Brain microvascular endothelial cell (primary cell): ENCODE data around the gene DGKG.

Source experiments
- DNase-seq: peaks from one replicate; pipeline ENCODE4 v3.0.0-alpha.2; 2020
- H3K27ac ChIP-seq: fragments of 250-450 bp; sonication (Bioruptor Pico); 2 replicates; pipeline ENCODE4 v1.5.1; 2020; ENCODE audit warnings: mild to moderate bottlenecking, moderate library complexity
- H3K27me3 ChIP-seq: fragments of 250-450 bp; sonication (Bioruptor Pico); replicated peaks from 2 replicates; pipeline ENCODE4 v1.5.1; 2020; ENCODE audit warnings: mild to moderate bottlenecking
- H3K36me3 ChIP-seq: fragments of 250-450 bp; sonication (Bioruptor Pico); replicated peaks from 2 replicates; pipeline ENCODE4 v1.5.1; 2020; ENCODE audit warnings: mild to moderate bottlenecking
- H3K4me3 ChIP-seq: 2 replicates; pipeline ENCODE4 v1.5.1; 2011; ENCODE audit warnings: low read depth, mild to moderate bottlenecking, control low read depth, low read length, moderate library complexity
- in situ Hi-C: cut with HindIII; loops from 2 replicates; pipeline ENCODE4 v1.10.0; 2017; ENCODE audit warnings: low sequenced_read_pairs, low pct_ligation_motif_present
- TF ChIP-seq, protein P1 (sequence below): IDR thresholded peaks from 2 replicates; pipeline ENCODE4 v1.5.1; 2011; ENCODE audit warnings: low read depth, mild to moderate bottlenecking, moderate library complexity, low read length, control low read depth, inconsistent platforms; ENCODE audit errors: missing control alignments

The DGKG gene

DNA sequence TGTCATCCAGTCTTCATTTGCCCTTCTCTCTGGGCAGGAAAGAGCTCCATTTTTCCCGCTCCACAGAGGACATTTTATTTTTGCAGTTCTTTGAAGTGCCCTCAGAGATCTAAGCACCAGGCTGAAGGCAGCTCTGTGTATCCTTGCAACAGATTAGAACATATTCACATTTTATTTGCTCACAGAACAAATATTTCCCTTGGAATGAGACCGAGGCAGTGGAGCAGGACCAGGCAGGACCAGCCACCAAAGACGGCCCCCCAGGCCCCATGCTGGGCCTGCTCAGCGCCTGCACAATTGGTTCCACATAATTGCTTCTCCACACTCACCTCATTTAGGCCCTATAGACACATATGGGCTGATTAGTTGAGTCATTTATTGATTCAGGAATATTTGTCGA, 237.4 kb downstream of the DGKG start:
- no peak for DNase-seq
- Histone ChIP-seq H3K36me3 (no peaks in the 10 kb centered on the region), H3K27ac (no peak overlapping the region), H3K27me3 (no peaks in the 10 kb centered on the region), H3K4me3 (no peak overlapping the region)
- in situ Hi-C loops: no loop called here
- TF ChIP-seq, protein P1, sequence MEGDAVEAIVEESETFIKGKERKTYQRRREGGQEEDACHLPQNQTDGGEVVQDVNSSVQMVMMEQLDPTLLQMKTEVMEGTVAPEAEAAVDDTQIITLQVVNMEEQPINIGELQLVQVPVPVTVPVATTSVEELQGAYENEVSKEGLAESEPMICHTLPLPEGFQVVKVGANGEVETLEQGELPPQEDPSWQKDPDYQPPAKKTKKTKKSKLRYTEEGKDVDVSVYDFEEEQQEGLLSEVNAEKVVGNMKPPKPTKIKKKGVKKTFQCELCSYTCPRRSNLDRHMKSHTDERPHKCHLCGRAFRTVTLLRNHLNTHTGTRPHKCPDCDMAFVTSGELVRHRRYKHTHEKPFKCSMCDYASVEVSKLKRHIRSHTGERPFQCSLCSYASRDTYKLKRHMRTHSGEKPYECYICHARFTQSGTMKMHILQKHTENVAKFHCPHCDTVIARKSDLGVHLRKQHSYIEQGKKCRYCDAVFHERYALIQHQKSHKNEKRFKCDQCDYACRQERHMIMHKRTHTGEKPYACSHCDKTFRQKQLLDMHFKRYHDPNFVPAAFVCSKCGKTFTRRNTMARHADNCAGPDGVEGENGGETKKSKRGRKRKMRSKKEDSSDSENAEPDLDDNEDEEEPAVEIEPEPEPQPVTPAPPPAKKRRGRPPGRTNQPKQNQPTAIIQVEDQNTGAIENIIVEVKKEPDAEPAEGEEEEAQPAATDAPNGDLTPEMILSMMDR: no peak

- in situ Hi-C loops: no loop called here
- no peak for DNase-seq
- TF ChIP-seq, protein P1: no peak
Measured at GRCh38 chr3:186123012-186123411, 239.0 kb downstream of the DGKG start.

DNA sequence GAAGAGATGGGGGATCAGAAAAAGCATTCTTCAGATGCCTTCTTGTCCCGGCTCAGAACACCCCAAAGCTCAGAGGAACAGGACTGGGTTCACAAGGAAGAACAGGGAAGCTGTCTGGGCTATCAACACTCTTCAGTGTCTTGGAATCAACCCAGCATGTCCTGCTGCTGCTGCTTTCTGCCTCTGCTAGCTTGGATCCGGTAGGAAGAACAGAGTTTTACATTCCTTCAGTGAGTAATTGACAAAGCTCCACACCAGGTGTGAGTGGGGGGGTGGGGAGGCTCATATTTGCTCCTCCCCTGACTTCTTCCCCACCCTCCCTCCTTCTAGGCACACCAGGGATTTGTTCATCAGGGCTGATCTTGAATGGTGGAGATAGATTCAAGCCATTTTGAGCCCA, 240.1 kb downstream of the DGKG start:
- H3K36me3 ChIP-seq: no peaks in the 10 kb centered on the region
- H3K4me3 ChIP-seq: no peak overlapping the region
- TF ChIP-seq, protein P1: no peak
- H3K27me3 ChIP-seq: no peaks in the 10 kb centered on the region
- DNase-seq: no peak
- in situ Hi-C loops: no loop called here
- no peak overlapping the region for H3K27ac ChIP-seq

More at GRCh38 chr3:186123012-186123411, 239.0 kb downstream of the DGKG start:
- Histone ChIP-seq H3K27ac (no peak overlapping the region), H3K27me3 (no peaks in the 10 kb centered on the region), H3K36me3 (no peaks in the 10 kb centered on the region), H3K4me3 (no peak overlapping the region)

GRCh38 chr3:186121278-186121677, 240.8 kb downstream of the DGKG start:
- Histone ChIP-seq H3K27ac (no peak overlapping the region), H3K4me3 (no peak overlapping the region), H3K27me3 (no peaks in the 10 kb centered on the region), H3K36me3 (no peaks in the 10 kb centered on the region)
- TF ChIP-seq, protein P1: no peak
- DNase-seq: no peak
- in situ Hi-C loops: no loop called here

DNA sequence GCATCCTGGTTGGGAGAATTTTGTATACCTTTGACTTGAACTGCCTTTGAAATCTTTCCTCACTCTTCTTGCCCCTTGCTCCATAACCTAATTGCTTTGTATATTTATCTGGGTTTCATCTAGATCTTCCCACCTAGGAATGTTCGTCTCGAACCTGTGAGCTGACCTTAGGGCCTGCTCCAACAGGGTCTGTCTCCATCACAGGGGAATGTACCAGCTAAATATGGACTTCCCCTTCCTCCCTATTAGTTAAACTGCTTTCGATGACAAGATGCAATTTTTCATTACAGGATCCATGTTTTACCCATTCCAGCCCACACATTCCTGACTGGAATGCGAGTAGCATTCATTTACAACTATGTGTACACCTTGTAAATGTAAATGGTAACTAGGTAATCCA, 242.5 kb downstream of the DGKG start:
- Histone ChIP-seq H3K27me3 (no peaks in the 10 kb centered on the region), H3K4me3 (no peak overlapping the region), H3K36me3 (no peaks in the 10 kb centered on the region), H3K27ac (no peak overlapping the region)
- TF ChIP-seq, protein P1: no peak
- in situ Hi-C loops: no loop called here
- no peak for DNase-seq

GRCh38 chr3:186118692-186119091, 243.3 kb downstream of the DGKG start:
- H3K36me3 ChIP-seq: no peaks in the 10 kb centered on the region
- H3K4me3 ChIP-seq: no peak overlapping the region
- in situ Hi-C loops: no loop called here
- H3K27me3 ChIP-seq: no peaks in the 10 kb centered on the region
- TF ChIP-seq, protein P1: no peak
- no peak for DNase-seq
- no peak overlapping the region for H3K27ac ChIP-seq
